Measurements from ENCODE around the gene PELI1.

Gene PELI1

GRCh38 chr2:64133354-64133753 lies 10.9 kb downstream of the PELI1 start:
- H3K79me2 ChIP-seq (ENCODE audit: insufficient read depth, low read depth), result peaks cover 92% of the 10 kb centered on the region
- no peak overlapping the region for H3K9ac ChIP-seq
- no peak overlapping the region for H3K4me2 ChIP-seq
- no peak for TF ChIP-seq CTCF (conservative IDR thresholded peaks at IDR 0.05; ENCODE audit: low read depth, low read length)
- no peaks in the 10 kb centered on the region for H3K27me3 ChIP-seq (ENCODE audit: insufficient read depth, low read depth)
- no peak overlapping the region for H3K4me3 ChIP-seq (IDR thresholded peaks at IDR 0.05; ENCODE audit: insufficient read depth, low read depth, low read length)
- H3K4me1 ChIP-seq (ENCODE audit: low read depth, poor library complexity, severe bottlenecking), result peaks cover 62% of the 10 kb centered on the region
- no peak overlapping the region for H3K27ac ChIP-seq
- no peaks in the 10 kb centered on the region for H3K36me3 ChIP-seq (ENCODE audit: insufficient read depth)
- no peaks in the 10 kb centered on the region for H4K20me1 ChIP-seq (ENCODE audit: insufficient read depth)
- H2AFZ ChIP-seq (ENCODE audit: low read depth), result no peak overlapping the region

- no peak overlapping the region for H3K4me3 ChIP-seq (IDR thresholded peaks at IDR 0.05; ENCODE audit: insufficient read depth, low read depth, low read length)
- no peaks in the 10 kb centered on the region for H3K36me3 ChIP-seq (ENCODE audit: insufficient read depth)
- no peak overlapping the region for H3K9ac ChIP-seq
- no peak overlapping the region for H3K4me2 ChIP-seq
- H3K27ac ChIP-seq, result no peak overlapping the region
- H3K4me1 ChIP-seq (ENCODE audit: low read depth, poor library complexity, severe bottlenecking), result peaks cover 42% of the 10 kb centered on the region
- H3K79me2 ChIP-seq (ENCODE audit: insufficient read depth, low read depth), result peaks cover 89% of the 10 kb centered on the region
- H4K20me1 ChIP-seq (ENCODE audit: insufficient read depth), result no peaks in the 10 kb centered on the region
- H3K27me3 ChIP-seq (ENCODE audit: insufficient read depth, low read depth), result no peaks in the 10 kb centered on the region
- TF ChIP-seq CTCF (conservative IDR thresholded peaks at IDR 0.05; ENCODE audit: low read depth, low read length), result no peak
- H2AFZ ChIP-seq (ENCODE audit: low read depth), result no peak overlapping the region
Measured at GRCh38 chr2:64130333-64130732, 13.9 kb downstream of the PELI1 start.

- Histone ChIP-seq H3K4me1 (ENCODE audit: low read depth, poor library complexity, severe bottlenecking) (peaks cover 36% of the 10 kb centered on the region), H3K9ac (no peak overlapping the region), H3K4me2 (no peak overlapping the region)
Measured at GRCh38 chr2:64128943-64129391, 15.3 kb downstream of the PELI1 start.

GRCh38 chr2:64128406-64128805 lies 15.8 kb downstream of the PELI1 start:
- Histone ChIP-seq H3K4me2 (no peak overlapping the region), H3K27ac (no peak overlapping the region), H3K27me3 (ENCODE audit: insufficient read depth, low read depth) (no peaks in the 10 kb centered on the region), H4K20me1 (ENCODE audit: insufficient read depth) (no peaks in the 10 kb centered on the region), H2AFZ (ENCODE audit: low read depth) (no peak overlapping the region), H3K4me1 (ENCODE audit: low read depth, poor library complexity, severe bottlenecking) (peaks cover 31% of the 10 kb centered on the region), H3K79me2 (ENCODE audit: insufficient read depth, low read depth) (peaks cover 89% of the 10 kb centered on the region), H3K9ac (no peak overlapping the region), H3K4me3 (IDR thresholded peaks at IDR 0.05; ENCODE audit: insufficient read depth, low read depth, low read length) (no peak overlapping the region), H3K36me3 (ENCODE audit: insufficient read depth) (no peaks in the 10 kb centered on the region)
- TF ChIP-seq CTCF (conservative IDR thresholded peaks at IDR 0.05; ENCODE audit: low read depth, low read length), result no peak

More at GRCh38 chr2:64128943-64129391, 15.3 kb downstream of the PELI1 start:
- Histone ChIP-seq H3K27me3 (ENCODE audit: insufficient read depth, low read depth) (no peaks in the 10 kb centered on the region), H3K27ac (no peak overlapping the region), H3K4me3 (IDR thresholded peaks at IDR 0.05; ENCODE audit: insufficient read depth, low read depth, low read length) (no peak overlapping the region), H3K36me3 (ENCODE audit: insufficient read depth) (no peaks in the 10 kb centered on the region), H2AFZ (ENCODE audit: low read depth) (no peak overlapping the region), H3K79me2 (ENCODE audit: insufficient read depth, low read depth) (peaks cover 88% of the 10 kb centered on the region), H4K20me1 (ENCODE audit: insufficient read depth) (no peaks in the 10 kb centered on the region)
- no peak for TF ChIP-seq CTCF (conservative IDR thresholded peaks at IDR 0.05; ENCODE audit: low read depth, low read length)
